ENCODE measurements around the gene FARP2.
"Not testable (repeated sequence)": the region's sequence is repeated elsewhere in the genome, so short reads cannot be mapped to it uniquely, and the experiment has no call there.

FARP2 gene

DNA sequence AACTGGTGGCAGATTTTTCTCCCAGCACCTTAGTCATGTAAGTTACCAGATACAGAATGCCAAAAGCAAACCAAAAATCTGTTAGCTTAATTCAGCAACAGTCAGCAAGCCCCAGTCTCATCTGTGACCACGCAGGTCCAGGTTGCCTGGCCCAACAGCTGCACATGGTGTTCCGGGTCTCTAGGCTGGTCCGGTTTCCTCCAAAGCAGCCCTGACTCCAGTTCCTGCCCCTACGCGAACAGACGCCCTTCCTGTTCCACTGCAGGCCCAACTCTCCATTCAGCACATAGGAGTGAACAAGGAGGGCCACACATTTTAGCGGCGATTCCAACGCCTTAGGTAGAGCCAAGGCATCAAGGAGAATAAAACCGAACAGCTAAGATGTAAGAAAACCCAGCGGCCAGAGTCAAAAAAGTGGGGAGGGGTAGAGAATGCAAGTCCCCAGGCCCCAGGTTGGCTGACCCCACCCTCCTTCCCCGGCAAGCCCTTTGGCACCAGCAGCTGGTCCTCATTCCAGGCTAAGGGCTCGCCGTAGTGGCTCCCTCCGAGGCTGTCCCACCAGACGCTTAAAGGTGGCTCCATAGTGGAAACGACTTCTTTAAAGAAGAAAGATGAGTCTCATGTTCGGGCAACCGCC, 150.8 kb downstream of the FARP2 start:
- no peak for DNase-seq

DNA sequence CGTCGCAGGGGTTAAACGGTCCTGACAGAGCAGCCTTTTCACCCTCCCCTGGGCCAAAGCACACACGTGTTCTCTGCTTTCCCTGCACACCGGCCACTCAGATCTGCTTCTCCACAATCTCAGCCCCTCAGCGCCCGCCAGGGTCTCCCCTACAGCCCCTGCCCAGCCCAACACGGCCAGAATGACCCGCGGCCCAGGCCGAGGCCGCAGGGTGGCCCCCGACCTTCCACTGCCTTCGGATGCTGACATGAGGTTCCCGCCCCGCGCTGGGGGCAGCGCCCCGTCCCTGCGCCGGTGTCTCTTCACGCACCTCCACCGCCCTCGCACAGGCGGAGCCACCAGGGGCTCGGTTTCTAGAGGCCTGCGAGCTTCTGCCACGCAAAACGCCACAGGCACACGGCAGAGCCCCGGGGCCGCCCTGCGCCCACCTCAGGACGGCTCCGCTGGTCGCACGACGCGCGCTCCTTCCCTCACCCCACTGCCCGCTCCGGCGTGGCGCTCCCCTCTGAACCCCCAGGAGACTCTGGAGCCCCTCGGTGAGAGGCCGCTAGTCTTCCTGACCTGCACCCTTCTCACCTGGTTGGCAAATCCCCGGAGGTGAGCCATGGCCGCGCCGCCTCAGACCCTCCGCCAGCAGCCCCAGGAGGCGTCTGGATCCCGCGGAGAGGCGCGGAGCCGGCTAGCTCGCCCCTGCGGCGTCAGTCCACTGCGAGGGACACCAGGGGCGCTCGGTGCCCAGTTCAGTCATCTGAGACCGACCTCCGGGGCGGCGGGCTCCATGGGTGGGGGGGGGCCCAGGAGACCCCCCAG, 151.6 kb downstream of the FARP2 start:
- peak; percentile 18 for DNase-seq

DNA sequence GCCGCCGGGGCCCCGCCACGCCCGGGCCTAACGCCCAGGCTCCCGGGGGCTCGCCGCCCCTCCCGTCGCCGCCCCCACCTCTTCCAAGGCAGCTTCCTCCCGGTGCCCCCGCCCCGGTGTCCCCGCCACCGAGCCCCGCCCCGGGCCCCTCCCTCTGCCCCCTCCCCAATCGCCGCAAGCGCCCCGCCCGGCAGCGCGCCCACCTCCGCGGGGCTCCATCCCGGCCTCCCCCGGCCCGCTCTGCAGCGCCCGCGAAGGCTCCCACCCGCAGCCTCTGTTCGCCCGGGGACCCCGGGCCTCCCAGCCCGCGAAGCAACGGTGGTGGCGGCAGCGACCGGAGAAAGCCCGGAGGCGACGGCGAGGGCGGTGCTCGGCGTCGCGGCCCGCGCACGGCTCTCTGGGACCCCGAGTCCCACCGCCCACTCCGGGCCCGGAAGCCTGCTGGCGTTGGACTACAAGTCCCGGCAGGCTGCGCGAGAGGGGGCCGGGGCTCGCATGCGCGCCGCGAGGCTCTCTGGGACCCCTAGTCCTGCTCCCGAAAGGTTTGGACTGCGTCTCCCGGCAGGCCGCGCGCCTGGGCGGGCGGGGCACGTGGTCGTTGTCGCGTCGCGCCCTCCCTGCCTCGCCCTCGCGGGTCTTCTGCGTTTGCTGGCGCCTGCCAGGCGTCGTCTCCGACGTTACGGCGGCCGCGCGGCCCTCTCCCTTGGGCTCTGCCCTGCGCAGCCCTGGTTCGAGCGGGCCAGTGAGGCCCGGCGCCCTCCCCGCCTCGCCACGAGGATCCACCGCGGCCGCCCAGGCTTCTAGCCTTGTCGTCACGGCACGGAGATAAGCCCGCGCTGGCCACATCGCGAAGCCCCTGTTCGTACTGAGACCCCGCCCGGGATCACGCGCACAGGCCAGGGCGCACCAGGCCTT, 152.4 kb downstream of the FARP2 start, which contains the start of gene STK25:
Gene STK25 (minus strand): TSS at position 345 of the 915 bp plus-strand sequence. CDS start 549 bp downstream, outside the sequence.
- peak; percentile 97 for DNase-seq

- no peak for DNase-seq
These were observed 153.2 kb downstream of the FARP2 start for GRCh38 chr2:241509155-241509784.

DNA sequence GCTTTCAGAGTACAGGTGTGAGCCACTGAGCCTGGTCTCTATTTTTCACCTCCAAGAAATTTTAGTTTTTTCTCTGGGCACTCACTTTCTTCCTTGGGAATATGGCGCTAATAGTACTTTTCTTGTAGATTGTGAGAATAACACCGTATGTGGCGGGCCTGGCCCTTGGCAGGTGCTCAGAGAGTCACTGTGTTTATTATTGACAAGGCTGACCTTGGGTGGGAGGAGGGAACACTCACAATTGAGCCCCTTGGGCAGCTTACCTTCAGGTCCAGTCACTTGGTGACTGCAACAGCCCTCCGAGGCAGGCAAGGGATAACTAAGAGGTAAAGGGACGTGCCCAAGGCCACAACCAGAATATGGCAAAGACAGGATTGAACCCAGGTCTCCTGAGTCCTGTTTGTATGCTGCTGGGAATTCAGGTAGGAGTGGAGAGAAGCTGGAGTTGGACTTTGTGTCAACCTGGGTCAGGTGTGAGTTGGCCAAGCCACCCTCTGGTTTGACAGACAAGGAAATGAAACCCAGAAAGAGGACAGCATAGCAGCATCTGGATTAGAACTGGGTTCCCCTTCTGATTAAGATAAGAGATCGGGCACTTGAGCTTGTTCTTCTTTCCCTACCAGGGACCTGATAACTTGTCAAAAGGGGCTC, 155.1 kb downstream of the FARP2 start:
- no peak for DNase-seq

- DNase-seq = no peak
These were observed 158.5 kb downstream of the FARP2 start for GRCh38 chr2:241514553-241514952.

DNA sequence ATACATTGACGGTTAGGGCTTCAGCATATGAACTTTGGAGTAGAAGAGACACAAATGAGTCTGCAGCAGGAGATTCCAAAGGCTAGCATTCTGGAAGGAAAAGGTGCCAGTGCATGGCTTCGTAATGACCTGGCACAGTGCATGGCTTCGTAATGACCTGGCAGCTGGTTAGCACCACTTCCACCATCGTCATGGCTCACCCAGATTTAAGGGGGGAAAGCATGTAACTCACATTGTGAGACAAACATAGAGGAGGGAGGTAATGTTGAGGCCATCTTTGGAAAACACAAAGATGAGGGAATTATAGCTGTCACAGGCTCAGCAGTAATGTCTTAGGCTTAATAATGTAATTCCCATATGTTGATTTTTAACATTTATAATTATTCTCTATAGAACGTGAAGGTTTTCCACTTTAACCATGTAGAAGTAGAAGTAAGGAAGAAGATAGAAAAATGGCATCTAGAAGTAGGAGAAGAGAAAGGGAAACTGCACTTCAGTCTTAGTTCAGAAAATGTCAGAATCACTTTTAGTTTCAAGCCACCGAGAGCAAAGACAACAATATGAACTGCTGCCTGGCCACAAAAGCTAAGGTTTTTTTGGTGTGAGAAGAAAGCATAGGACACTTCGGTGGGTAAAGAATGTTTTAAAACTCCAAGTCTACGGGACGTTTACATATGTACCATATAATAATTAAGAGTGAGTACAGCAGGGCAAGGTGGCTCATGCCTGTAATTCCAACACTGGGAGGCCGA, 159.1 kb downstream of the FARP2 start:
- no peak for DNase-seq

DNA sequence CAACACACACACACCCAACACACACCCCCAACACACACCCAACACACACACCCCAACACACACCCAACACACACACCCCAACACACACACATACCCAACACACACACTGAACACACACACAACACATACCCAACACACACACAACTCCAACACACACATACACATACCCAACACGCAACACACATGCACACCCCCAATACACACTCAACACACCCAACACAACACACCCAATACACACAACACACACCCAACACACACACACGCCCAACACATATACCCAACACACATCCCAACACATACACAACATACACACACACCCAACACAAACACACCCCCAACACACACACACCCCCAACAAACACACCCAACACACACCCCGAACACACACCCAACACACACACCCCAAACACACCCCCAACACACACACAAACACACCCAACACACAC, 160.5 kb downstream of the FARP2 start:
- DNase-seq = no peak

- no peak for DNase-seq
These were observed 161.2 kb downstream of the FARP2 start for GRCh38 chr2:241517297-241517696.

DNA sequence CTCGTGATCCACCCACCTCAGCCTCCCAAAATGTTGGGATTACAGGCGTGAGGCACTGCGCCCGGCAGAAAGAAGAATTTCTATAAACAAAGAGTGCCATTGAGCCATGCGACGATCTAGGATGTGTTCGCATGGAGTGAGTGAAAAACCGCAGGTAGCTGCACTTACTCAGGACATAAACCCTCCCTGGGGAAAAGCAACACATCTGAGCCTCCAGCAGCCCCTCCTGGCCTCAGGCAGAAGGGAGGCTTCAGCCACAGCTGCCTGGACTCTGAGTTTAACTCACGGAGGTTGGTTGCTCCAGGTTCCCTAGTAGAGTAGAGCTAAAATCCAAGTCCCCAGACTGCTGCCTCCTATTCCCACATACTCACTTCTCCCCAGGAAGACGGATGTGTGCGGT, 163.6 kb downstream of the FARP2 start:
- no peak for DNase-seq

- no peak for DNase-seq
These were observed 166.4 kb downstream of the FARP2 start for GRCh38 chr2:241522477-241522876.

GRCh38 chr2:241525818-241526780, 170.0 kb downstream of the FARP2 start:
- not testable (repeated sequence) for DNase-seq

- no peak for DNase-seq
These were observed 174.5 kb downstream of the FARP2 start for GRCh38 chr2:241530571-241530970.

- no peak for DNase-seq
These were observed 175.2 kb downstream of the FARP2 start for GRCh38 chr2:241531161-241531722.

GRCh38 chr2:241532168-241532567, 176.1 kb downstream of the FARP2 start:
- no peak for DNase-seq

DNA sequence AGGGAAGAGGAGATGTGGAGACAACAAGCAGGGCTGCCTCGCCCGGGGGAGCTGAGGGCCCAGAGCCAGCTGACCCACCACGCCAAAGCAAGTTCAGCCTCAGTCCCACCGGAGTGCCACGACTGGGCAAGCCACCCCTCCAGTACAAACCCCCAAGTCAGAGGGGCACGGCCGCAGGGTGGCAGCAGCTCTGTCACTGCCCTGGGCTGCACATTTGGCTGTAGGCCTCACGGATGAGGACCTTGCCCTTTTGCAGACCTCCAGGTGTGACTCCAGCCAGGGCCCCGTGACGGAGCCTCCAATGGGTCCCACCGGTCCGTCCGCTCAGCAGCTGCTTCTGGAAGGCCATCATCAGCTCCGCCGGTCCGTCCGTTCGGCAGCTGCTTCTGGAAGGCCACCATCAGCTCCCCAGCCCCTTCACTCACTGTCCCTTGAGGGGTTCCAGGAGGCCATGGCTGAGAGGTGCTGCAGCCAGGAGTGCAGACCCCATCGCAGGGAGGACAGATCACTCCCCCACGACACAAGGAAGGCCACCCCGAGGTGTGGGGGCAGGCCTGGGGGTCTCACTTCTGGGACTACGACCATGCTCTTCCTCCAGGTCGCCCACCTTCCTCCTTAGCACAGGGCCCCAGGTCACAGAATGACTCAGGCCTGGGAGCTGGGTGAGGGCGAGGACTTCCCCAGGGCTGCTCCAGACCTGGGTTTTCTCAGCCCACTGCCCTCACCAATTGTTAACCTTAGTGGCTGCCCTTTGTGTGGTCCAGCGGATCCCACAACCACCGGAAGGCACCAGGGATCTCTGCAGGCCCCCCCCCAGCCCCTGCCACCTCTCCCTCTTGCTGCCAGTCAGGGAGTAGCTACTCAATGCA, 176.9 kb downstream of the FARP2 start:
- DNase-seq = no peak

GRCh38 chr2:241534293-241534692, 178.2 kb downstream of the FARP2 start:
- DNase-seq = no peak

- DNase-seq = no peak
These were observed 178.8 kb downstream of the FARP2 start for GRCh38 chr2:241534701-241535375.
